HepG2 (cell line): ENCODE measurements around the gene CKLF. TPM values are rescaled to one million over a fixed set of nuclear protein-coding genes. Genes with fewer than 3 reads are reported as not detected.
A peak's percentile ranks its signal among the peaks of the same experiment; 100 is the strongest.

Experiments used
- ATAC-seq: fragments of 200-7000 bp; cut with Tn5 transposase; 3 replicates; pipeline ENCODE4 v1.9.1; 2020; ENCODE audit warnings: mild to moderate bottlenecking, moderate library complexity
- BruUV-seq: library from RNA; stranded (reverse); fragments of 400-500 nt; replicated peaks from 2 replicates; lab custom pipeline; 2021; lab: Mats Ljungman, UMichigan
- CTCF ChIA-PET: fragments of 300-600 bp; formaldehyde crosslinking; extraction: SDS; loops from one replicate; lab custom pipeline; 2021; ENCODE audit warnings: low total read pairs, inconsistent platforms, low intra/inter-chr PET ratio; lab: Yijun Ruan, JAX
- POLR2A ChIA-PET: fragments of 350-600 bp; sonication (Branson Sonifier 250); formaldehyde crosslinking; loops from one replicate; lab custom pipeline; 2020; ENCODE audit warnings: antibody characterized with exemption, inconsistent platforms; lab: Yijun Ruan, JAX
- DNase-seq: peaks from one replicate; pipeline ENCODE4 v3.0.0-alpha.2; 2015; ENCODE audit warnings: low spot score
- FAIRE-seq: peaks from 3 replicates; lab custom pipeline; 2011; peaks lifted over from hg19 to GRCh38; lab: Jason Lieb, UNC
- H2AFZ ChIP-seq: one replicate; pipeline ENCODE4 v1.6.1; 2011; ENCODE audit warnings: low read length, inconsistent platforms
- H3K27ac ChIP-seq: fragments of 300-600 bp; 3 replicates; pipeline ENCODE4 v1.8.0; 2011; ENCODE audit warnings: mixed run types, mild to moderate bottlenecking, mixed read lengths, low read length, inconsistent platforms; ENCODE audit not compliant: insufficient read depth; ENCODE audit errors: extremely low read length
- H3K27me3 ChIP-seq, 2 experiments: fragments of 200-600 bp in 1 of 2; 2 replicates in 1 of 2; 3 replicates in 1 of 2; pipeline versions ENCODE4 v1.6.0 to v1.8.0; 2011; ENCODE audit warnings: low read length in 2 of 2, mild to moderate bottlenecking in 2 of 2, moderate library complexity in 2 of 2, inconsistent platforms in 1 of 2; ENCODE audit not compliant: insufficient read depth in 2 of 2, control insufficient read depth in 1 of 2
- H3K36me3 ChIP-seq, 2 experiments: fragments of 200-600 bp in 1 of 2; replicated peaks in 1 of 2; 2 replicates in 1 of 2; 3 replicates in 1 of 2; pipeline versions ENCODE4 v1.5.1 to v1.8.0; 2011; ENCODE audit warnings: low read length in 2 of 2, inconsistent platforms in 1 of 2; ENCODE audit not compliant: insufficient read depth in 2 of 2, control insufficient read depth in 1 of 2
- H3K4me1 ChIP-seq: 2 replicates; pipeline ENCODE4 v1.5.1; 2012; ENCODE audit warnings: low read length, inconsistent platforms; ENCODE audit not compliant: insufficient read depth
- H3K4me2 ChIP-seq: 2 replicates; pipeline ENCODE4 v1.6.0; 2011; ENCODE audit warnings: low read depth, low read length, inconsistent platforms
- H3K4me3 ChIP-seq, 3 experiments: fragments of 200-600 bp in 1 of 3; sonication (generic), shearing (Covaris generic) in 1 of 3; replicated peaks in 1 of 3; 2 replicates each; pipeline ENCODE4 v1.5.1; 2011 to 2016; ENCODE audit warnings: low read length in 3 of 3, inconsistent platforms in 2 of 3, low read depth in 2 of 3, mild to moderate bottlenecking in 2 of 3, control low read depth in 1 of 3, mixed read lengths in 1 of 3; ENCODE audit not compliant: insufficient read depth in 1 of 3
- H3K79me2 ChIP-seq: one replicate; pipeline ENCODE4 v1.6.1; 2011; ENCODE audit warnings: low read length, inconsistent platforms; ENCODE audit not compliant: insufficient read depth
- H3K9ac ChIP-seq: 2 replicates; pipeline ENCODE4 v1.6.0; 2011; ENCODE audit warnings: mild to moderate bottlenecking, low read depth, low read length, inconsistent platforms; ENCODE audit not compliant: insufficient read depth
- H3K9me3 ChIP-seq: 2 replicates; pipeline ENCODE4 v1.5.1; 2012; ENCODE audit warnings: mild to moderate bottlenecking, low read length
- H4K20me1 ChIP-seq: 2 replicates; pipeline ENCODE4 v1.6.0; 2011; ENCODE audit warnings: inconsistent platforms, mild to moderate bottlenecking, low read length, moderate library complexity; ENCODE audit not compliant: insufficient read depth
- ARID3A ChIP-seq: IDR thresholded peaks from 2 replicates; pipeline ENCODE4 v1.6.1; 2012; ENCODE audit warnings: low read depth, low read length, improper control_type of control experiment
- CEBPB ChIP-seq: IDR thresholded peaks from 2 replicates; pipeline ENCODE4 v1.6.1; 2011; ENCODE audit warnings: low read depth, low read length, improper control_type of control experiment, borderline replicate concordance
- CEBPG ChIP-seq: IDR thresholded peaks from 2 replicates; pipeline ENCODE4 v1.6.1; 2016
- IKZF4 ChIP-seq: sonication (generic); formaldehyde crosslinking; IDR thresholded peaks from 2 replicates; pipeline ENCODE4 v1.5.1; 2020; ENCODE audit warnings: borderline replicate concordance, mild to moderate bottlenecking, low read depth, missing genetic modification reagents; ENCODE audit errors: not compliant biosample characterization
- LRRFIP1 ChIP-seq: sonication (generic); formaldehyde crosslinking; conservative IDR thresholded peaks from 2 replicates; pipeline ENCODE4 v1.4.0; 2020; ENCODE audit warnings: missing genetic modification reagents
- MED8 ChIP-seq: sonication (generic); formaldehyde crosslinking; IDR thresholded peaks from 2 replicates; pipeline ENCODE4 v1.8.1; 2023; ENCODE audit warnings: mild to moderate bottlenecking, missing genetic modification reagents; ENCODE audit not compliant: insufficient replicate concordance
- POGZ ChIP-seq: sonication (generic); formaldehyde crosslinking; IDR thresholded peaks from 2 replicates; pipeline ENCODE4 v1.4.0; 2020; ENCODE audit warnings: mild to moderate bottlenecking, missing genetic modification reagents
- REL ChIP-seq: sonication (generic); formaldehyde crosslinking; conservative IDR thresholded peaks from 2 replicates; pipeline ENCODE4 v1.8.0; 2022; ENCODE audit warnings: mild to moderate bottlenecking, missing genetic modification reagents, moderate library complexity
- REPIN1 ChIP-seq: sonication (generic); formaldehyde crosslinking; IDR thresholded peaks from 2 replicates; pipeline ENCODE4 v1.8.0; 2022; ENCODE audit warnings: missing genetic modification reagents, low read depth, mild to moderate bottlenecking, borderline replicate concordance
- TEAD2 ChIP-seq: sonication (generic); formaldehyde crosslinking; IDR thresholded peaks from 2 replicates; pipeline ENCODE4 v1.9.0; 2021; ENCODE audit warnings: missing genetic modification reagents
- ZBTB25 ChIP-seq: IDR thresholded peaks from 2 replicates; pipeline ENCODE4 v1.6.1; 2018; ENCODE audit warnings: missing genetic modification reagents
- ZNF382 ChIP-seq: sonication (generic); formaldehyde crosslinking; IDR thresholded peaks from 2 replicates; pipeline ENCODE4 v1.5.0; 2020; ENCODE audit warnings: missing genetic modification reagents, mild to moderate bottlenecking, borderline replicate concordance
- ZSCAN21 ChIP-seq: sonication (generic); formaldehyde crosslinking; IDR thresholded peaks from 2 replicates; pipeline ENCODE4 v1.8.0; 2022; ENCODE audit warnings: mild to moderate bottlenecking, missing genetic modification reagents, moderate library complexity, borderline replicate concordance
- WGBS: methylation state at CpG from one replicate; pipeline ENCODE4 v1.1.6; 2017; ENCODE audit warnings: low lambda C conversion rate; 5-methylcytosine and 5-hydroxymethylcytosine counted together
- in situ Hi-C: cut with HindIII; loops from 2 replicates; pipeline ENCODE4 v1.10.0; 2017; ENCODE audit warnings: low pct_unique_long_range_greater_than_20kb; ENCODE audit not compliant: extremely low pct_ligation_motif_present
- intact Hi-C: fragments of 100-400 bp; cut with micrococcal nuclease; formaldehyde crosslinking; loops from one replicate; pipeline ENCODE4 v1.10.0; 2022; ENCODE audit not compliant: unreplicated experiment
- polyA plus RNA-seq, 8 experiments: library from polyadenylated mRNA; depleted of rRNA in 3 of 8; stranded (reverse) in 7 of 8; unstranded in 1 of 8; fragments of >200 nt; fragmentation: Illumina TruSeq in 4 of 8; extraction: Trizol in 4 of 8; gene quantifications; 2 replicates each; pipeline versions ENCODE4 v1.2.1 to v1.2.3, GENCODE V29; 2011 to 2016; ENCODE audit warnings: low read depth in 4 of 8, missing spikeins in 1 of 8, mixed read lengths in 1 of 8; ENCODE audit not compliant: insufficient read depth in 1 of 8
- total RNA-seq, 5 experiments: library from RNA; depleted of rRNA; stranded (reverse); fragments of >200 nt; fragmentation: Illumina TruSeq; extraction: Trizol; gene quantifications; 2 replicates each; pipeline ENCODE4 v1.2.3, GENCODE V29; 2016; ENCODE audit warnings: low read depth in 1 of 5

CKLF gene
- total and polyA plus RNA-seq, 2 of the 13 experiments (the other 11 are each of a cell fraction or from before 2014, with no cell fraction given): 120 to 167 TPM

GRCh38 chr16:66503612-66504011 is 48.8 kb upstream of the CKLF start:
- Histone ChIP-seq H4K20me1 (no peaks in the 10 kb centered on the region), H3K79me2 (no peaks in the 10 kb centered on the region), H3K4me2 (0 out of 2 replicates have a peak overlapping the region, but pooled peaks have one; percentile 9), H2AFZ (no peak overlapping the region), H3K9ac (no peak overlapping the region), H3K36me3 (no peaks in the 10 kb centered on the region; a peak in 1 of 5 replicates), H3K27me3 (no peaks in the 10 kb centered on the region), H3K4me3 (no peak overlapping the region), H3K4me1 (peaks cover 15% of the 10 kb centered on the region), H3K27ac (no peak overlapping the region), H3K9me3 (no peaks in the 10 kb centered on the region)
- intact Hi-C loops: no loop called here
- WGBS: 70% methylated on average over 3 of the region's 3 CpGs
- no peak for ATAC-seq
- no peak for DNase-seq
- in situ Hi-C loops: no loop called here
- TF ChIP-seq IKZF4 (CRISPR knock-in tag) (no peak), ARID3A (no peak), CEBPG (CRISPR knock-in tag) (0 out of 2 replicates have a peak, but pooled peaks have one; percentile 15), CEBPB (peak; percentile 28; the same call in 1 of the 2 replicates)
- POLR2A ChIA-PET: no interaction called here
- CTCF ChIA-PET: no interaction called here
- no TSS peak for BruUV-seq
- FAIRE-seq: no peak

- peaks cover 20% of the 10 kb centered on the region for H3K4me1 ChIP-seq
- FAIRE-seq: no peak
- TF ChIP-seq POGZ (CRISPR knock-in tag) (no peak), ZBTB25 (no peak), ZNF382 (no peak), REPIN1 (CRISPR knock-in tag) (no peak), LRRFIP1 (CRISPR knock-in tag) (no peak), MED8 (CRISPR knock-in tag) (no peak), REL (no peak), ZSCAN21 (CRISPR knock-in tag) (no peak), TEAD2 (CRISPR knock-in tag) (no peak)
Measured at GRCh38 chr16:66507731-66508239, 44.6 kb upstream of the CKLF start.

More at GRCh38 chr16:66507731-66508239, 44.6 kb upstream of the CKLF start:
- H4K20me1 ChIP-seq: no peaks in the 10 kb centered on the region
- 80% methylated on average over 4 of the region's 4 CpGs for WGBS
- H3K9me3 ChIP-seq: no peaks in the 10 kb centered on the region
- peaks cover 3 to 5% of the 10 kb centered on the region in 2 experiments; a peak in 4 of 5 replicates for H3K36me3 ChIP-seq
- no peak overlapping the region for H3K27ac ChIP-seq
- ChIA-PET CTCF (no interaction called here), POLR2A (interaction anchor here (1.5 kb wide), 1 partner anchor 10 kb away, joined by 3 read pairs; no protein-coding TSS in a partner anchor)
- H3K4me2 ChIP-seq: no peak overlapping the region
- no peak overlapping the region for H3K9ac ChIP-seq
- intact Hi-C loops: no loop called here
- BruUV-seq: TSS peak; percentile 36
- DNase-seq: no peak
- no peak overlapping the region for H3K4me3 ChIP-seq
- H3K27me3 ChIP-seq: no peaks in the 10 kb centered on the region
- in situ Hi-C loops: no loop called here
- H3K79me2 ChIP-seq: no peaks in the 10 kb centered on the region
- no peak for ATAC-seq
- H2AFZ ChIP-seq: no peak overlapping the region
